HG03108 (cell line): ENCODE results near the gene SLC15A4.
"Not testable (repeated sequence)": the region's sequence is repeated elsewhere in the genome, so short reads cannot be mapped to it uniquely, and the experiment has no call there.

Experiments used
- ATAC-seq: cut with Tn5 transposase; IDR thresholded peaks from one replicate; pipeline ENCODE4 v1.9.1; 2021; ENCODE audit warnings: moderate library complexity; ENCODE audit not compliant: unreplicated experiment

Gene SLC15A4

GRCh38 chr12:128823916-128824839 is at the start of gene SLC15A4:
Gene SLC15A4, minus strand, starts transcription at chr12:128823958. Its CDS starts 15 bp downstream, at chr12:128823943.
- peak; percentile 74 for ATAC-seq

- no peak for ATAC-seq
These were observed 48.5 kb upstream of the SLC15A4 start for GRCh38 chr12:128872303-128872702.

- no peak for ATAC-seq
These were observed 47.7 kb upstream of the SLC15A4 start for GRCh38 chr12:128871516-128871892.

- no peak for ATAC-seq
These were observed 43.7 kb upstream of the SLC15A4 start for GRCh38 chr12:128867466-128867865.

GRCh38 chr12:128864516-128865186 is 40.9 kb upstream of the SLC15A4 start:
- no peak for ATAC-seq

GRCh38 chr12:128863957-128864356 is 40.2 kb upstream of the SLC15A4 start:
- ATAC-seq: no peak

- ATAC-seq: no peak
These were observed 37.7 kb upstream of the SLC15A4 start for GRCh38 chr12:128861226-128862016.

- no peak for ATAC-seq
These were observed 35.6 kb upstream of the SLC15A4 start for GRCh38 chr12:128859311-128859710.

- no peak for ATAC-seq
These were observed 33.5 kb upstream of the SLC15A4 start for GRCh38 chr12:128857133-128857763.

GRCh38 chr12:128856791-128857078 is 33.0 kb upstream of the SLC15A4 start:
- no peak for ATAC-seq

- ATAC-seq: no peak
These were observed 32.5 kb upstream of the SLC15A4 start for GRCh38 chr12:128856035-128856790.

GRCh38 chr12:128853600-128854197 is 29.9 kb upstream of the SLC15A4 start:
- no peak for ATAC-seq

GRCh38 chr12:128852885-128853599 is 29.3 kb upstream of the SLC15A4 start, which contains the start of gene GLT1D1:
Gene GLT1D1, plus strand, starts transcription at chr12:128853478. Its CDS starts 104 bp downstream, at chr12:128853582.
- ATAC-seq: no peak

- no peak for ATAC-seq
These were observed 28.4 kb upstream of the SLC15A4 start for GRCh38 chr12:128852026-128852698.

GRCh38 chr12:128851429-128851828 is 27.7 kb upstream of the SLC15A4 start:
- not testable (repeated sequence) for ATAC-seq

- ATAC-seq: no peak
These were observed 26.6 kb upstream of the SLC15A4 start for GRCh38 chr12:128850400-128850799.

- ATAC-seq: not testable (repeated sequence)
These were observed 26.0 kb upstream of the SLC15A4 start for GRCh38 chr12:128849806-128850205.

- no peak for ATAC-seq
These were observed 24.6 kb upstream of the SLC15A4 start for GRCh38 chr12:128848371-128848770.

- ATAC-seq: not testable (repeated sequence)
These were observed 22.9 kb upstream of the SLC15A4 start for GRCh38 chr12:128846671-128847070.
